GM12873 (cell line): ENCODE results near the gene CLIP4.

Source experiments
- TF ChIP-seq, protein P1 (sequence below): IDR thresholded peaks from 2 replicates; pipeline ENCODE4 v1.5.1; 2012; ENCODE audit warnings: low read depth, mild to moderate bottlenecking, moderate library complexity, low read length, control low read depth; ENCODE audit not compliant: insufficient read depth; ENCODE audit errors: missing control alignments

The CLIP4 gene

DNA sequence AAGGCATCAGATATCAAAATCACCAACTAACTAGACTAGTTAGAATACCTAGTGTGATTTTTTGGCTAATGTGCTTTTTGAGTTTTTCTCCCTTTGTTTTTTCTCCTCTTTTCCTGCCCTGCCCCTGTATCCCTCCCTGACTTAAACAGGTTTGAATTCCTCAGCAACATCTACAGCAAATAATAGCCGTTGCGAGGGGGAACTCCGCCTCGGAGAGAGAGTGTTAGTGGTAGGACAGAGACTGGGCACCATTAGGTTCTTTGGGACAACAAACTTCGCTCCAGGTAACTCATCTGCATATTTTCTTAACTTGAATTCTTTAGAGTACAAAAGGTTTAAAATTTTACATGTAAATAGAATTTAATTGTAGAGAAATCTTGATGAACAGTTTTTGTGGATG lies 45.0 kb downstream of the CLIP4 start:
- TF ChIP-seq, protein P1, sequence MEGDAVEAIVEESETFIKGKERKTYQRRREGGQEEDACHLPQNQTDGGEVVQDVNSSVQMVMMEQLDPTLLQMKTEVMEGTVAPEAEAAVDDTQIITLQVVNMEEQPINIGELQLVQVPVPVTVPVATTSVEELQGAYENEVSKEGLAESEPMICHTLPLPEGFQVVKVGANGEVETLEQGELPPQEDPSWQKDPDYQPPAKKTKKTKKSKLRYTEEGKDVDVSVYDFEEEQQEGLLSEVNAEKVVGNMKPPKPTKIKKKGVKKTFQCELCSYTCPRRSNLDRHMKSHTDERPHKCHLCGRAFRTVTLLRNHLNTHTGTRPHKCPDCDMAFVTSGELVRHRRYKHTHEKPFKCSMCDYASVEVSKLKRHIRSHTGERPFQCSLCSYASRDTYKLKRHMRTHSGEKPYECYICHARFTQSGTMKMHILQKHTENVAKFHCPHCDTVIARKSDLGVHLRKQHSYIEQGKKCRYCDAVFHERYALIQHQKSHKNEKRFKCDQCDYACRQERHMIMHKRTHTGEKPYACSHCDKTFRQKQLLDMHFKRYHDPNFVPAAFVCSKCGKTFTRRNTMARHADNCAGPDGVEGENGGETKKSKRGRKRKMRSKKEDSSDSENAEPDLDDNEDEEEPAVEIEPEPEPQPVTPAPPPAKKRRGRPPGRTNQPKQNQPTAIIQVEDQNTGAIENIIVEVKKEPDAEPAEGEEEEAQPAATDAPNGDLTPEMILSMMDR = no peak

DNA sequence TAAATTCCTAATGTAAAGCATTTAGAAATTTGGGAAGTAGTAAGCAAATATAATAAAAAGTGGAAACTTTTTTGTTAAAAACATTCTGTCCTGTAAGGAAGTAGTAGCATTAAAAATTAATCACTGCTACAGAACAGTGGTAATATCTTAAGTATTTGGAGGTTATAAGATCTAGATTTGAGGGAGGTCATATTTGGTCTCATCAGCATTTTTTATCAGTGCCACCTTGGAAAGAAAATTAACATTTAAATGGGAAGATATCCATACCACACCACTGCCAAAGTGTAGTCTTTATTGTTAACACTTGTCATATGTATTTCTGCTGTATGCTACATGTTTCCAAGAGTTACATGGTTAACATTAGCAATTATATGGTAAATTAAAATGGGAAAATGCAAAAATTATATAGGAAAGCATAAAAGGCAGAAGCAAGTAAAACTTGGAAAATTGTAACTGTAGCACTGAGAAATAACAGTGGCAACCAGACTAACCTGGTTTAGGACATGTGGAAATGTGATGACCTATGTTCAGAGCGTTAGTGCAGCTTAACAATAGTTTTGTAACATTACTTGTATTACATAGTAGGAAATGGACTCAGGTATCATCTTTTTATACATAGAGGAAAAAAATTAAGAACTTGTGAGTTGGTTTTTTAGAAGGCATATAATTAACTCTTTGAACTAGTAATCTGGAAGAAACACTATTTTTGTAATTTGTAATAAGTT lies 47.2 kb downstream of the CLIP4 start:
- TF ChIP-seq, protein P1 = no peak

DNA sequence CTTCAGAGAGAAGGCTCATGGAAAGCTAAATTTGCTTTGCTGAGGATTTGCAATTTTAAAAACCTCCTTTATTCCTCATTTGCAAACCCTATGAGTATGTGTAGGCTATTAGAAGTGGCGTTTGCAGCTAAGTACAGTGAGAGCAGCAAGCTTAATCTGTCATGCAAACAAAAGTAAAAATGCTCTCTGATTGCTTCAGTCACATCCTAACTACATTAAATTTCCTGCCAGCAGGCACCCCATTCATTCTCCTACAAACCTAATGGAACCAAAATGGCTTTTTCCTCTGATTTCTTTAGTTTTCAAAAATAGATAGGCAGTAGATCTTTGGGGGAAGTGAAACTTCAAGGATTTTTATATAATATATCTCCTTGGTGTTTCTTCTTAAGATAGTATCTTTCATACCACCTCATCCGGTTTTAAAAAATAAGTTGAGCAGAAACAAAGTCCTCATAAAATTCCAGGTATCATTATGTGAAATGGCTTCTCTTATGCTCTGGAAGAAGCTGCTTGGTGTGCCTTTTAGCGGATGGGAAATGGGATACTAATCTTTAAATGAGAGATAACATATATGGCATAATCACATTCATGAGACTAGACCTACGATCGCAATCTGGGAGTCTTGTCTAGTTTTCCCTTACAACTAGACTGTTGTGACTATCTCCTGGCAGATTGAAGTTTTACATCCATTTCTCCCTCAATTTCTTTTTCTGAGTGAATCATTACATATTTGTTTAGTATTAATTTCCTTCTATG lies 49.1 kb downstream of the CLIP4 start:
- TF ChIP-seq, protein P1 = no peak

DNA sequence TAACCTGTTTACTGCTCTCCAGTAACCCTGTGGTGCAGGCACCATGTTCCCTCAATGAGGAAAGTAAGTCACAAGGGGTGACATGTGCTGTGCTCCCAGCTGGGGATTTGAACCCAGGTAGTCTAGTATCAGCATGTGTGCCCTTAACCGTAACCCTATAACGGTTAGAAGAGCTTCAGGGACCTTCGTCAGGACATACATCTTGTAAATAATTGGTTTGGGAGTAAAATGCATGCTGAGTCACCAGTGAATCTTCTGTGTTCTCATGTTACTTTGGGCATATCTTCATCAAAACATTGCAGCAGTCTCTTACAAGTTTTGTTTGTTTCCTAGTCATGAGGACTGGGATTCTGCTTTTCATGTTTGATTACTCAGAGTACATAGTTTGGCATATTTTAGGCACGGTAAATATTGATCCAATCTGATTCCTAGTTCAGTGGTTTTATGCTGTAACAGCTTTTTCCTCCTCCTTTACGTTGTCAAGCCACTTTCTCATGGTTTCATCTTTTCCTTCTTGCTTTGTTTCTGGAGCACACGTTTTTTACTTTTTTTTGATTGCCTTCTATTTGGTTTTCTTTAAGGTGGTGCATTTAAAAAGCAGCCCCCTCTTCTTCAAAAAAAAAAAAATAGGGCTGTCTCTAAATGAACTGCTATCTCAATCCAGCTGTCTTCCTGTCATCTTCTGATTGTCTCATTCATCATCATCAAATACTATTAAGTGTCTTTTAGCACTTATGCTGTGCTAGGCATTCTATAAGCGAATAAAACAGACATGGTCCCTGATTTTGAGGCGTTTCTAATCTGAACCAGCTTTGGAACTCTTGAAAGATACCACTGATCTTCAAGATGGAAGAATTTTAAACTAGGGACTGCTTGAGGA lies 50.4 kb downstream of the CLIP4 start:
- TF ChIP-seq, protein P1 = no peak

DNA sequence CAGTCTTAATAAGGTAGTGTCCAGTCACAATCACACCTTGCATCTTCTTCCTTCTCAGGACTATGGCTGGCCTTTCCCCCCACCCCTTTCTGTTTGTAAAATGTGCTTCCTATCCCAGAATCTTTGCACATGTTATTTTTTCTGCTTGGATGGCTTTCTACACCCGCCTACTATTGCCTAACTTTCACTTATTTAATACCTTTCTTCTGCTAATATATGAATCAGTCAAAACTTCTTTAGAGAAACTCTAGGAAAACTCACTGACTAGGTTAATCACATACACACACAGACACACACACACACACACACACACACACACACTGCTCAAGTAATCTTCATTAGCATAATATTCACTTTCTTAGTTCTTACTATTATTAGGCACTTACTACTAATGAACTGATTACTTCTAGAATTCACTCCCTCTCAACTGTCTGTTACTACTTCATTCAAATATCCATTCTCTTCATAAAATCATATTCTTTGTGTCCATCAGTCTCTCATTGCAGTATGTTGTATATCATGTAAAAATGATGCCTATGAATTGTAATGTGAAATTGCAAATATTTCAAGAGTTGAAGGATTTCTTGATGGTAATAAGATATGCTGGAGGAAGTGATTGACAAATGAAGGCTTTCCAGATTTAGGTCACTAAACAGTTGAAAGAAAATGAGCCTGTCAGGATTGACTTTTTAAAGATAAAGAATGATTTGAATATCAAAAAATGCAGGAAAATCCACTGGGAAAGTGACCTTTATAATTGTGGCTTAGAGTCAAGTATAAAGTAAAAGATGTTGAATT lies 51.2 kb downstream of the CLIP4 start:
- TF ChIP-seq, protein P1 = no peak

DNA sequence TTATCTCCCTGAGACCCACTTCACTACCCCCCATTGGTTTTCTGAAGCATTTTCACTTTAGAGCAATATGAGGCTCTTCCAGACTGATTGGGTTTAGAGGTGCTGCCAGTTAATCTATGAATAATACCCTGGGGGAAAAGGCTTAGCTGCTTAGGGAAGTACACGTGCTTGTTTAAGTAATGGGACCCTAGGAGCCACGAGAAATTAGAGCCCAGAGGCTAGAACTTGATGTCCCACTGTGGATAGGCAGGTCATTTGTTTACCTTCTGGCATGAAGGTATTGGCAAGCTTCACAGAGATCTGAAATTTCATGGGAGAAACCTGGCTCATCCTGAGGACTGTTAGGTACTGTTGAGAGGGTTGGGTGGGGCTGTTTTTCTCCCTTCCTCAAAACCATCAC lies 59.7 kb downstream of the CLIP4 start:
- TF ChIP-seq, protein P1 = no peak

DNA sequence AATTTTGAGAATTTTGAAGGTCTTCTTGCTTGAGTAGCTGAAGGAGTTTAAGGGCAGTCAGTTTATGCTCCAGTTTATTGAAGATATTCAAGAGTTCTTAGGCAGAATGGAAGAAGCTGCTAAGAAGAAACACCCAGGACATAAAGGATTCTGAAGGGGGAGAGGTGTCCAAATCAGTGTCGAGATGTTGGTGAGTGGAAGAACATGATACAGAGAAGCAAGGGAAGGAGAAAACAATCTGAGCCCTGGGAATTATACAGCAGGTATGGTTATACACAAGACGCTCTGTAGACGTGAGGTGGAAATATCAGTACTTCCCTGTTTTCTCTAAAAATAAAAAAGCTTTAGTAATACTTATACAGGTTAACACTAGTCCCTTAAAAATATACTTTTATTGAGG lies 60.1 kb downstream of the CLIP4 start:
- TF ChIP-seq, protein P1 = no peak
